ENCODE data around the gene PTPRN. TPM values are rescaled to one million over a fixed set of nuclear protein-coding genes. Genes with fewer than 3 reads are reported as not detected.
"Not testable (repeated sequence)": the region's sequence is repeated elsewhere in the genome, so short reads cannot be mapped to it uniquely, and the experiment has no call there.

The PTPRN gene
- total RNA-seq, 1 donor from 2014 or later = 0.60 TPM

DNA sequence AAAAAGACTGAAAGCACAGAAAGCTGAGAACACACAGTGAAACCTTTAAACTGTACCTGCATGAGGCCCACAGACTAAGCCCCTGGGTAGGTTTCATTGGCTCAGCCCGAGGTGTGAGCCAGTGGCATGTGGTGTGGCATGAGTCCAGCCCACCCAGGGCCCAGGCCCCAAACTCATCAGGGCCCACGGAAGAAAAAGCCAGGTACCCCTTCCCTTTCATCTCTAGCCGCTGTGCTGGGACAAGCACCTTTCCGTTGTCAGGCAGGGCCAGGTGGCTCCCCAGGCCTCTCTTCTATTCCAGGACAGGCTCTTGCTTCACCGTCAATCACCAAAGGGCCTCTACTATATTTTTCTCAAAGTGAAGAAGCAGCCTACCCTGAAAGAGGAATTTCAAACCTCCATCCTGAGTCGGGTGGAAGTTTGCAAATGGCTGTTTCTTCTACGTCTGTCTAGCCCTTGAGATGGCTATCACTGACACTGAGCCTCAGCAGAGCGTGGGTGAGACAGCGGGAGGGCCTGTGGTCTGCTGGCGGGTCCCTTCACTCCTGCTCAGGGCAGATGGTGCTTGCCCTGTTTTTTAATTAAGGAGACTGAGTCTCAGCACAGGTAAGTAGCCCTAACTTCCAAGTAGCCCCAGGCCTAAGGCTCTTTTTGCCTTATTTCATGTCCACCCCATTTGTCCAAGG lies 21.5 kb downstream of the PTPRN start:
- no peak for DNase-seq (ENCODE audit: low spot score)

GRCh38 chr2:219287116-219287440 lies 22.1 kb downstream of the PTPRN start:
- DNase-seq (ENCODE audit: low spot score) = not testable (repeated sequence)

- DNase-seq (ENCODE audit: low spot score) = no peak
Measured at GRCh38 chr2:219286436-219287115, 22.6 kb downstream of the PTPRN start.

DNA sequence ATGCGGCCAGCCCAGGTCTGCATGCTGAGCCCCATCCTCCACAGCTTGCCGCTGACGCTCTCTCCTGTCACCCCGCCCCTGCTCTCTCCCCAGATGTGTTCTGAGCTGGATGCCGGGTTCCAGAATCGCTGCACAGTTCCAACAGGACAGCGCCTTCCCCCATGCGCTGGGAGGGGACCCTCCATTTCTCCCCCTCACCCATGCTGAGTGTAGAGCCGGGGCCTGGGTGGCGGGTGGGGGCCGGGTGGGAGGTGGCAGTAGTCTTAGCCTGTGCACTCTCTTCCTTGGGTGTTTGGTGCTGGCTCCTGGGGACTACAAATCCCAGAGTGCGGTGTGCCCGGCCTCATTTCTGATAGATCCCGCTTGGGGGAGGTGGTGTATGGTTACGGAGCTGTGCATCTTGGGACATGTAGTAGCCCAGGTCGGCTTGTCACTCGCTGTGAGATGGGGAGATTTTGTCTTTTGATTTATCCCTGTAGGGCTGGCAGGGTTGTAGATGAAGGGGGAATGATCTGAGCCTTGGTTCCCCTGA lies 23.2 kb downstream of the PTPRN start:
- DNase-seq (ENCODE audit: low spot score) = no peak

DNA sequence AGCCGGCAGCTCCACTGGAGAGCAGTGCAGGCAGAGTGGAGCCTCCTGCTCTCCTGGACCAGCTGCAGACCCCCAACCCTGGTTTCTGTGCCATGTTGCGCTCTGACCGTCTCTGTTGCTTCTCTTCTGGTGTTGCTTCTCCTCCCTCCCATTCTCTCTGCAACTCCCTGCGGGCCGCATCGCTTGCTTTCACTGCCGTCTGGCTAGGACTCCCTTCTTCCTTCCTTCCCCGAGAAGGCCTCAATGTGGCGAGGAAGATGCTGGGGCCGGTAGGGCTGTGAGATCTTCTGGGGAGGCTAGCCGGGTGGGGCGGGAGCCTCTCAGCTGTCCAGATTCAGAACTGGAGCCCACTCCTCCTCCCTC lies 23.8 kb downstream of the PTPRN start:
- DNase-seq (ENCODE audit: low spot score) = no peak

GRCh38 chr2:219284501-219285372 lies 24.5 kb downstream of the PTPRN start:
- no peak for DNase-seq (ENCODE audit: low spot score)

- DNase-seq (ENCODE audit: low spot score) = no peak
Measured at GRCh38 chr2:219282943-219283581, 26.1 kb downstream of the PTPRN start.

DNA sequence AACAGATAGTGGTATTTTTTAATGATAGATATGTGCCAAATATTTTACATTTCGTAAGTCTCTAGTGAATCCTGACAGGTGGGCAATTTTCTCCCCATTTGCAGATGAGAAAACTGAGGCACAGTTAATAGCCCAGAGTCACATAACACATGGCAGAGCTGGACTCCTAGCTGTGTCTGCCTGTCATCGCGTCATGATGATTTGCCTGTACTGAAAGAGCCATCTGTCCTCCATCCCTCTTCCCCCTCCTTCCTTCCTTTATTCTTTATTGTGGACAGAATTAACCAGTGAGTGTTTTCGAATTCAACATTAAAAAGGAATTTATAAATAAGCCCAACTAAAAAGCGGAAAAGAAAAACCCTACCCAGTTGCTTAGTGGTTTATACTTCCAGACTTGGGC lies 26.8 kb downstream of the PTPRN start:
- DNase-seq (ENCODE audit: low spot score) = no peak

GRCh38 chr2:219281588-219281987 lies 27.6 kb downstream of the PTPRN start:
- DNase-seq (ENCODE audit: low spot score) = no peak

GRCh38 chr2:219280651-219281050 lies 28.6 kb downstream of the PTPRN start:
- DNase-seq (ENCODE audit: low spot score) = no peak

DNA sequence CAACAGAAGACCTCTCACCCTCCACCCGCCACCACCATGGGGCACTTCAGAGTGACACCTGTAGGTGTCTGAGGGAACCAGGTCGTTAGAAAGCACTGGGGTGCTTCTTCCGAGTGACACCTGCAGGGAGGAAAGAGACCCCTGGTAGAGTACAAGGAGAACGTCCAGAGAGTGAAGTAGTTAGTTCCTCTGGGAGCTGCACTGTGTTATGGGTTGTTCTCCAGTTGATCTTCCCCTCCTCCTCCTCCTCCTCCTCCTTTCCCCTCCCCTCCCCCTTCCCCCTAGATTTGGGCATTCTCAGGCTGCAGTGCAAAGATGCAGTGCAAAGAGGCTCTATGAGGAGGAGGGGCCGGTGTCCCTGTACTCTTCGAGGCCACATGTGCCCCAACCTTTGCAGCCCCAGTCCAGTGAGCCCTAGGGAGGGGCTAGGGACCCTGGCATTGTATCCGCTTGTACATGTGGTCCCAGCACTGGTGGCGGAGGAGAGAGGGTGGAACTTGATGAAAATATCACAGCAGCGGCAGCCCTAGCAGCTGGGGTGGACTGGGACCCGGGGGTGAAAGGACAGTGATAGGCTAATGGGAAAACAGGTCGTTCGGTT lies 29.2 kb downstream of the PTPRN start:
- no peak for DNase-seq (ENCODE audit: low spot score)

- peak; percentile 99 for DNase-seq (ENCODE audit: low spot score)
Measured at GRCh38 chr2:219279151-219279915, 29.9 kb downstream of the PTPRN start, which contains the start of gene DNAJB2. Gene DNAJB2 (plus strand): TSS chr2:219279366. CDS start chr2:219279834, 468 bp downstream.

DNA sequence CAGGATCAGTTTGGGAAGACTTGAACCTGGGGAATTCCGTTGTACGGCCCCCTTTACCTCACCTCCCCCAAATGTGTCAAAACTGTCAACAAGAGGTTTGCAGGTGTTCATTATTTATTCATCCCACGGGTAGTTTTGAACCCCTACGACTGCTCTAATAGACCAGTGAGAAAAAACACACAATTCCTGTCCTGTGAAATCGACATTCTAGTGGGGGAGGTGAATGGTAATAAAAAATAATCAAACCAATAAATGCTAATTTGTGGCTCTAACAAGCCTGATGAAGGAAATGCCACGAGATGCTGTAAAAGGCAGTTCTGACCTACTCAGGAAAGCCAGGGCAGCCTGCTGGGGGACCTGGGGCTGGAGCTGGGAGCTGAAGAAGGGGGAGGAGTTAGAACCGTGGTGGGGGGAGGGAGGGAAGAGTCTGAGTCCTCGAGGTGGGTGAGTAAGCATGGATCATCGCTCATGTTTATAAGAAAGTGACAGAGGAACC lies 30.5 kb downstream of the PTPRN start:
- DNase-seq (ENCODE audit: low spot score) = no peak

DNA sequence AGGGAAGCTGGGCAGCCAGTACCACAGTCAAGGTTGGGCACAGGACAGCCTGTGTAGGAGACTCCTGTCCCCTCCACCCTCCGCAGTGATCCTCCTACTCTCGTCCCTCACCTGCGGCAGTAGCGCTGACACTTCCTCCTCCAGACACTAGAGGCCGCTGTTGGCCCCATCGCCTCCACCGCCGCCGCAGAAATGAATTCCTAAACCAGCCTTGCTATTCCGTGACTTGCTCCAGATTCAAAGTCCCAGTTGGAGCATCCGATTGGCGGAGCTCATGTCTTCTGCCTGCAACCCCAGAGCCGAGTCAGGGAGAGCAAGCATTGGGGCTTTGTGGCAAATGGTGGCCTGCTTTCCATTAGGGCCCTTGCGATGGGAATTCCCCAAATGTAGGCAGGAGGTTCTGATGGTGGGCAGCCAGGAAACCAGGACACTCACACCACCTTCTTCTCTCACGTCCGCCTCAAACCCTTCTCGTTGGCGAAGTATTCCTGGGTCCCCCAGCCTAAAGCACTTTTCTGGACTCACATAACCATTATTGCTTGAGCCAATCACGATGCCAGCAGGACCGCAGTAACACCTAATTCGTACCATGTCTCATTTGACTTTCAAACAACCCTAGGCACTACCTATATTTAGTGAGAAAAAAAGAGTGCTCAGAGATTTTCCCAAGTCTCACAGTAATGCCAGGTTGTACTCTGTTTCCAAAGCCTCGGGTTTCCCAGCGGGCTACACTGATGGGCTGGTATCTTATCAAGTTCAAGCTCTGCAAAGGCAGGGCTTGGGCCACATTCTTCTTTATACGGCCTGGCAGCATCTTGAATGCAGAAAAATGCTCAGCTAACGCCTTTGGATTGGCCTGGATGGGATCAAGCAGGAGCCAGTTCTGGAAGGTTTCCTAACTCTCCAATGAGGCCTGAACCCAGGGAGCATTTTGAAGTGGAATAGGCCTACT lies 31.2 kb downstream of the PTPRN start:
- peak; percentile 83 for DNase-seq (ENCODE audit: low spot score)

DNA sequence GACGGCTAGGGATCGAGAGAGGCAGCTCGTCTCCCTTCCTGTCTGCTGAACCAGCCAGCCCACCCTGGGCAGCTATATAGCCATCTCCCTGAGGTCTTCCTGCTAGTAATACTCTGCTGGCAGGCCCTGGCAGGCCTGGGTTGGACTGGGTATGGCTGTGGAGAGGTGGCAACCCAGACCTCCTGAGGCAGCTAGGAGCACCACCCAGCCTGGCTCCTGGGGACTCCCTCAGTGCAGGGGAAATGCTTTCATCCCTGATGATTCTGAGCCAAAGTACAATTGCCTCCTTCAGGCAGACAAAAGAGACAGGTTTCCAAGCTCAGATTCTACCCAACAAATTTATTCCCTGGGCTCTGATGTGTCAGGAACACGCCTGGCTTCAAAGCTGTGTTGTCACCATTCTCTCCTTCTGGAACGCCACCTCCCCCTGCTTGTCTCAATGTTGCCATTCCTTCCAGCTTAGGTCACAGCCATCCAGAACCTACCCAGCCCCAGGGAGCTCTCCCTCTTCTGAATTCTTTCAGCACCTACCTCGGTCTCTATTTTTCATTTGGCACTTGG lies 34.8 kb downstream of the PTPRN start:
- no peak for DNase-seq (ENCODE audit: low spot score)

DNA sequence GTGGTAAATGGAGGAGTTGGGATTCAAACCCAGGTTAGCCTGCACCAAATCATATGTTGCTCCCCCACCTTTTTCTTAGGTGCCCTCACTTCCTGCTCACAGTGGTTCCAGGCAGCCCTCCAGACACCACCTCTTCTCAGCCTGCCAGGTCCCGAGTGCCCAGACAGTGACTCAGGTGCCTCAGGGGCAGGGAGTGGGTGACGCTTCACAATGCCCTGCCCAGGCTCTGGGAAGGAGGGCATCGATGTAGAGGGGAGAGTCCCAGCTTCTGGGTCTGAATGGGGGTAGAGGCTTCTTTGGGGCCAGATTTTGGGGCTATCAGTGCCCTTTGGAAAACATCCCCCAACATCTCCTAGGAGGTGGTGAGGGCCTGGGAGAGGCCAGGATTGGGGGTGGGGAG lies 35.3 kb downstream of the PTPRN start:
- no peak for DNase-seq (ENCODE audit: low spot score)

DNA sequence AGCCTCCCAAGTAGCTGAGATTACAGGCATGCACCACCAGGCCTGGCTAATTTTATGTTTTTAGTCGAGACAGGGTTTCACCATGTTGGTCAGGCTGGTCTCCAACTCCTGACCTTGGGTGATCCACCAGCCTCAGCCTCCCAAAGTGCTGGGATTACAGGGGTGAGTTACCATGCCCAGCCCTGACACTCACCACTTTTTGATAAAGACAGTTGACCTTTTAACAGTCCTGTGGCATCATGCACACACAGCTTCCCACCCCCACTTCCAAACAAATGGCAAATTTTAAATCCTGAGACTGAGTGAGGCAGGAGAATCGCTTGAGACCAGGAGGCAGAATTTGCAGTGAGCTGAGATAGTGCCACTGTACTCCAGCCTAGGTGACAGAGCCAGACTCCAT lies 36.2 kb downstream of the PTPRN start:
- DNase-seq (ENCODE audit: low spot score) = no peak

DNA sequence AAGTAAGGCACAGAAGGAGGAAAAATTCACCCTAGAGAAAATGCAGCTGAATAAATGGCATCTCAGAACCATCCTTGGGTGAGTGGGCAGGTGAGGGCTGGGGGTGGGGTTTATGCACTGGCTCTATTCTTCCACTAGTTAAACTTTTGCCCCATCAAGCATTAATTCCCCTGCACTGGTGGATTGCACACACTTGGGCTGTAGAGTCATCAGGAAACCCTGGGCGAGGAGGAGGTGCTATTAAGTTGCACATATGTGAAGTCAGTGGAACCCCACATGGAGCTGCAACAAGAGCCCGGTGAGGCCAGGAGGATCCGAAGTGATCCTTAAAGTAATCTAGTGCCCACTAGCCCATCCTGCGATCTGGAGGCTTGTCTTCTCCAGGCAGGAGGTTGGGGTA lies 36.8 kb downstream of the PTPRN start:
- no peak for DNase-seq (ENCODE audit: low spot score)

GRCh38 chr2:219271021-219271420 lies 38.2 kb downstream of the PTPRN start:
- DNase-seq (ENCODE audit: low spot score) = no peak
